ENCODE measurements around the gene TMEM19.

Gene TMEM19

GRCh38 chr12:71685914-71686657, at the start of gene TMEM19:
TSS of gene TMEM19 (plus strand) at chr12:71686082. CDS start at chr12:71686681, 599 bp downstream.
- intact Hi-C loops (cut with DNase I) = loop anchor here (2.0 kb wide), 1 partner anchor 69 kb away; the partner anchor contains the start of gene RAB21
- peak; percentile 82 to 98 (median 89) for DNase-seq

- DNase-seq = no peak
Observed at GRCh38 chr12:71636704-71637115, 49.2 kb upstream of the TMEM19 start.

GRCh38 chr12:71638499-71638898, 47.4 kb upstream of the TMEM19 start:
- DNase-seq = no peak
- intact Hi-C loops (cut with DNase I) = loop anchor here (5.0 kb wide), 1 partner anchor 221 kb away; no protein-coding TSS in a partner anchor

More at GRCh38 chr12:71636704-71637115, 49.2 kb upstream of the TMEM19 start:
- intact Hi-C loops (cut with DNase I) = loop anchor here (5.0 kb wide), 1 partner anchor 219 kb away; no protein-coding TSS in a partner anchor

- DNase-seq = no peak
- intact Hi-C loops (cut with DNase I) = loop anchor here (5.0 kb wide), 1 partner anchor 222 kb away; no protein-coding TSS in a partner anchor
Observed at GRCh38 chr12:71639341-71639760, 46.5 kb upstream of the TMEM19 start.

GRCh38 chr12:71640316-71640715, 45.6 kb upstream of the TMEM19 start:
- intact Hi-C loops (cut with DNase I) = no loop called here
- peak in 2 of 10 donors; percentile 50 to 60 for DNase-seq

GRCh38 chr12:71641390-71641789, 44.5 kb upstream of the TMEM19 start:
- intact Hi-C loops (cut with DNase I) = no loop called here
- DNase-seq = no peak

GRCh38 chr12:71642264-71642663, 43.6 kb upstream of the TMEM19 start:
- intact Hi-C loops (cut with DNase I) = no loop called here
- DNase-seq = no peak

- intact Hi-C loops (cut with DNase I) = no loop called here
- no peak for DNase-seq
Observed at GRCh38 chr12:71645268-71645667, 40.6 kb upstream of the TMEM19 start.

- no peak for DNase-seq
- intact Hi-C loops (cut with DNase I) = no loop called here
Observed at GRCh38 chr12:71646512-71646911, 39.4 kb upstream of the TMEM19 start.

- no peak for DNase-seq
- intact Hi-C loops (cut with DNase I) = no loop called here
Observed at GRCh38 chr12:71648537-71648936, 37.3 kb upstream of the TMEM19 start.

- intact Hi-C loops (cut with DNase I) = no loop called here
- no peak for DNase-seq
Observed at GRCh38 chr12:71649401-71649800, 36.5 kb upstream of the TMEM19 start.

- no peak for DNase-seq
- intact Hi-C loops (cut with DNase I) = no loop called here
Observed at GRCh38 chr12:71652656-71653055, 33.2 kb upstream of the TMEM19 start.

GRCh38 chr12:71653137-71653536, 32.7 kb upstream of the TMEM19 start:
- no peak for DNase-seq
- intact Hi-C loops (cut with DNase I) = no loop called here

GRCh38 chr12:71654200-71654599, 31.7 kb upstream of the TMEM19 start:
- DNase-seq = no peak
- intact Hi-C loops (cut with DNase I) = no loop called here

- no peak for DNase-seq
- intact Hi-C loops (cut with DNase I) = no loop called here
Observed at GRCh38 chr12:71655495-71655894, 30.4 kb upstream of the TMEM19 start.

- DNase-seq = no peak
- intact Hi-C loops (cut with DNase I) = no loop called here
Observed at GRCh38 chr12:71655907-71656306, 30.0 kb upstream of the TMEM19 start.

GRCh38 chr12:71656740-71657139, 29.1 kb upstream of the TMEM19 start:
- intact Hi-C loops (cut with DNase I) = no loop called here
- no peak for DNase-seq

GRCh38 chr12:71661977-71662530, 23.8 kb upstream of the TMEM19 start:
- DNase-seq = no peak
- intact Hi-C loops (cut with DNase I) = loop anchor here (5.0 kb wide), 1 partner anchor 85 kb away; no protein-coding TSS in a partner anchor

GRCh38 chr12:71662849-71663560, 22.9 kb upstream of the TMEM19 start:
- DNase-seq = peak in 9 of 10 donors; percentile 28 to 92 (median 44)
- intact Hi-C loops (cut with DNase I) = loop anchor here (5.0 kb wide), 1 partner anchor 84 kb away; no protein-coding TSS in a partner anchor

GRCh38 chr12:71663561-71664410, 22.1 kb upstream of the TMEM19 start, which contains the start of the genes THAP2 and ZFC3H1:
TSS of gene THAP2 (plus strand) at chr12:71664301. CDS start at chr12:71664510, 209 bp downstream.
TSS of gene ZFC3H1 (minus strand) at chr12:71663848. CDS start at chr12:71663610, 238 bp downstream.
- intact Hi-C loops (cut with DNase I) = loop anchor here (1.0 to 5.0 kb wide), 2 partner anchors 21 to 84 kb away; no protein-coding TSS in a partner anchor
- peak; percentile 94 to 99 (median 96) for DNase-seq
